ENCODE results near the gene SUFU. TPM values are rescaled to one million over a fixed set of nuclear protein-coding genes. Genes with fewer than 3 reads are reported as not detected.
A peak's percentile ranks its signal among the peaks of the same experiment; 100 is the strongest.
"Not testable (repeated sequence)": the region's sequence is repeated elsewhere in the genome, so short reads cannot be mapped to it uniquely, and the experiment has no call there.

SUFU gene
- total RNA-seq, 2 donors from 2014 or later = 3.1 to 6.6 TPM

DNA sequence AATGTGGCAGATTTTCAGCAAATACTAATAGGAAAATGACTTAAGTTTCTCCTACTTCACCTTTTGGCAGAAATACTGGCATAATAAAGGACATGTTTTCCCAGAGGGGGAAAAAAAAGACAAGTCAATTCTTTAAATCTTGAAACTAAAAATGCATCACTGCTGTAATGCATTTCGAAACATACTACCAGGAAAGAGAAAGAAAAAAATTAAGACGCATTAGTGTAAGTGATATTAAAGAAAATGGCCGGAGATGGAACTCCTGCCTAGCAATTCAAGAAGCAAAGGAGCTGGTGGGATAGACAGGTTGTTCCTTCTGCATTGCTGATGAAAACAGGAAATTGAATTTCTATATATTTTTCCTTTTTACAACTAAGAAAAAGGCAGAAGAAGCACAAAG lies 4.4 kb upstream of the SUFU start:
- no peaks in the 10 kb centered on the region for H3K27me3 ChIP-seq
- WGBS, 2 donors = 80 to 84% methylated on average over 3 of the region's 3 CpGs
- H3K9me3 ChIP-seq = no peaks in the 10 kb centered on the region
- H3K27ac ChIP-seq = no peak overlapping the region
- TF ChIP-seq POLR2A (IDR thresholded peaks at IDR 0.05) = no peak
- TF ChIP-seq, protein P1, sequence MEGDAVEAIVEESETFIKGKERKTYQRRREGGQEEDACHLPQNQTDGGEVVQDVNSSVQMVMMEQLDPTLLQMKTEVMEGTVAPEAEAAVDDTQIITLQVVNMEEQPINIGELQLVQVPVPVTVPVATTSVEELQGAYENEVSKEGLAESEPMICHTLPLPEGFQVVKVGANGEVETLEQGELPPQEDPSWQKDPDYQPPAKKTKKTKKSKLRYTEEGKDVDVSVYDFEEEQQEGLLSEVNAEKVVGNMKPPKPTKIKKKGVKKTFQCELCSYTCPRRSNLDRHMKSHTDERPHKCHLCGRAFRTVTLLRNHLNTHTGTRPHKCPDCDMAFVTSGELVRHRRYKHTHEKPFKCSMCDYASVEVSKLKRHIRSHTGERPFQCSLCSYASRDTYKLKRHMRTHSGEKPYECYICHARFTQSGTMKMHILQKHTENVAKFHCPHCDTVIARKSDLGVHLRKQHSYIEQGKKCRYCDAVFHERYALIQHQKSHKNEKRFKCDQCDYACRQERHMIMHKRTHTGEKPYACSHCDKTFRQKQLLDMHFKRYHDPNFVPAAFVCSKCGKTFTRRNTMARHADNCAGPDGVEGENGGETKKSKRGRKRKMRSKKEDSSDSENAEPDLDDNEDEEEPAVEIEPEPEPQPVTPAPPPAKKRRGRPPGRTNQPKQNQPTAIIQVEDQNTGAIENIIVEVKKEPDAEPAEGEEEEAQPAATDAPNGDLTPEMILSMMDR (IDR thresholded peaks at IDR 0.05) = no peak
- ATAC-seq (no peak), DNase-seq (no peak)
- no peaks in the 10 kb centered on the region for H3K36me3 ChIP-seq (replicated peaks in 1 of 2; ENCODE audit: insufficient read depth in 1 of 2, low read depth in 2 of 2)
- peaks cover 20% of the 10 kb centered on the region for H3K4me1 ChIP-seq
- intact Hi-C loops (cut with DNase I) = no loop called here
- H3K4me3 ChIP-seq = no peak overlapping the region

DNA sequence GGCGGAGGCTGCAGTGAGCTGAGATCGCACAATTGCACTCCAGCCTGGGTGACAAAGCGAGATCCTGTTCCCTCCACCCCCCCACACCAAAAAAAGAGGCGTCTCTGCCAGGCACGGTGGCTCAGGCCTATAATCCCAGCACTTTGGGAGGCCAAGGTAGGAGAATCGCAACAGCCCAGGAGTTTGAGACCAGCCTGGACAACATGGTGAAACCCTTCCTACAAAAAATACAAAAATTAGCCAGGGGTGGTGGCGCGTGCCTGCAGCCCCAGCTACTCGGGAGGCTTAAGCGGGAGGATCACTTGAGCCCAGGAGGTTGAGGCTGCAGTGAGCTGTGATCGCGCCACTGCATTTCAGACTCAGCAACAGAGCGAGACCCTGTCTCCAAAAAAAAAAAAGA lies 3.1 kb upstream of the SUFU start:
- DNase-seq; H3K27me3 ChIP-seq; H3K9me3 ChIP-seq; H3K36me3 ChIP-seq (replicated peaks in 1 of 2; ENCODE audit: insufficient read depth in 1 of 2, low read depth in 2 of 2); H3K4me3 ChIP-seq; ATAC-seq; intact Hi-C loops (cut with DNase I): not testable (repeated sequence)
- WGBS, 2 donors = 93 to 97% methylated on average over 12 to 13 of the region's 13 CpGs
- Histone ChIP-seq H3K27ac (peak overlapping the region in 1 of 4 donors; percentile 90), H3K4me1 (peaks cover 29% of the 10 kb centered on the region)

DNA sequence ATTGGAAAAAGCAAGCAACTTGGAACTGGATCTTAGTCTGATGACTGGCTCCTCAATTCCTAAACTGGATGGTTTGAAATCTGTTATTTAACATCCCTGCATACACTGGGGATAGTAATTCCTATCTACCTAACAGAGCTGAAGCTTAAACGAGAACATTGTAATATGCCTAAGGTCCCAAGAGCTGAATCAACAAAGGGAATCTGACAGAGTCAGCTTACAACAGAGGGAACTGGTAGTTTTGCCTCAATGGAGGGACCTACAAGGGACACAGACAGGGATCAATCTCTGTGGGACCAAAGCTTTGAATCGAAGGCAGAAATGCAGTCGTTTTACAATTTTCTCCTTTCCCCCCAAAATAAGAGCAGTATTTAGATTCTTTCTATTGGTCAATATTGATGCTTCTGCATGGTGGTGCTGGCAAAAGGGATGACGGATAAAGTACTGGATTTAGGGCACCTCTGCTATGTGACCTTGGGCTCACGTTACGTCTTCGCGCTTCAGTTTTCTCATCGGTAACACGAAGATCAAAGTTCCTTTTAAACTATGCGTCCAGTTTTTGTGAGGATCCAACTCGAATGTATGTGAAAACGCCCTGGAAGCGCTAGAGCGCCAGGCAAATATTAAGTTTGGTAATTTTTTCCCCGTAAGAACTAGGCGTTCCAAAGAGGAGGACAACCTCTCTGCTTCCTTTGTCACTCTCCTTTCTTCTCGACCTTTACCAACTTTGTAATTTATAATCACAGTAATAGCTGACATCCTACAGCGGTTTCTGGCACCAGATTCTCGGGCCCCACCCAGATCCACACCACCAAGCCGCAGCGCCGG lies 2.4 kb upstream of the SUFU start:
- no peak for DNase-seq
- intact Hi-C loops (cut with DNase I) = no loop called here

GRCh38 chr10:102502029-102502336 lies 1.8 kb upstream of the SUFU start:
- TF ChIP-seq, protein P1 (IDR thresholded peaks at IDR 0.05) = no peak
- no peak for TF ChIP-seq POLR2A (IDR thresholded peaks at IDR 0.05)
- peak overlapping the region; percentile 73 to 93 (median 90) for H3K27ac ChIP-seq
- ATAC-seq (peak; percentile 81), DNase-seq (peak; percentile 99 to 100 (median 100))
- H3K9me3 ChIP-seq = no peaks in the 10 kb centered on the region
- intact Hi-C loops (cut with DNase I) = no loop called here
- peaks cover 29% of the 10 kb centered on the region for H3K4me1 ChIP-seq
- H3K27me3 ChIP-seq = no peaks in the 10 kb centered on the region
- no peaks in the 10 kb centered on the region for H3K36me3 ChIP-seq (replicated peaks in 1 of 2; ENCODE audit: insufficient read depth in 1 of 2, low read depth in 2 of 2)
- H3K4me3 ChIP-seq = peak overlapping the region; percentile 38 to 97
- WGBS, 2 donors = 0 to 1% methylated on average over 19 of the region's 19 CpGs

More for the DNA sequence above, 2.4 kb upstream of the SUFU start:
- WGBS, 2 donors = 2% methylated on average over 23 of the region's 23 CpGs
- ATAC-seq = no peak
- Histone ChIP-seq H3K27me3 (no peaks in the 10 kb centered on the region), H3K36me3 (replicated peaks in 1 of 2; ENCODE audit: insufficient read depth in 1 of 2, low read depth in 2 of 2) (no peaks in the 10 kb centered on the region), H3K4me1 (peaks cover 29% of the 10 kb centered on the region), H3K27ac (peak overlapping the region; percentile 51 to 93 (median 72)), H3K4me3 (peak overlapping the region; percentile 25 to 48), H3K9me3 (no peaks in the 10 kb centered on the region)
- no peak for TF ChIP-seq POLR2A (IDR thresholded peaks at IDR 0.05)
- TF ChIP-seq, protein P1 (IDR thresholded peaks at IDR 0.05) = no peak

DNA sequence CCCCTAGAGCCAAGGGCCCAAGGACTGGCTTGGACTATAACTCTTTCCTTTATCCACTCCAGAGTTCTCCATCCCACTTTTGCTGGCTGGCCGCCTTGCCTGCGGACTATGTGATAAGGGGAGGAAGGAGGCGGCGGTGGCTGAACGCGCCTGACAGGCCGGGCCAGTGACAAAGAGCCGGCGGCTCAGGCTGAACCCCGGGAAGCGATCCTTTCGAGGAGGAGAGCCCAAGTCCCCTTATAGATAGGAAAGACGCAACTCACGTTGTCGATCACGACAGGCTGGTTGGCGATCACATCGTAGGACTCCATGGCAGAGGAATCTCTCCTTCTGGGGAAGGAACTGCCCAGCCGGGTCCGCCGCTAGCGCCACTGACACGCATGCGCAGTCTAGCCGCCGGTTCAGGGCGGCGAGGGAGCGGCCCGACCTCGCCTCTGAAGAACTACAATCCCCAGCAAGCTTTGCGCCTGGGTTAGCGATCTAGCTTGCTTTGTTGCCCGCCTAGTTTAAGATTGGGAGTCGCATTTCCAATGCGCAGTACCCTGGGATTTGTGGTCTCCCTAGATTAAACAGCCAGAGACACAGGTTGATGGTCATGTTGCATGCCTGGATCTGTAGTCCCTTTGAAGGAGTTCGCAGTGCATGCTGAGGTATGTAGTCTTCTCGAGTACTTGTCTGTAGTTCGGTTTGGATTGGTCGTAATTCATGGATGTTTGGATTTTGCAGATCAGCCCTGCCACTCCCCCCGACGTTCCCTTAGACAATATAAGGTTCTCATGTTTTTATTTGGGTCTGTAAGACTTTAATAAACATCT lies 1.2 kb upstream of the SUFU start, which contains the start of gene ACTR1A:
ACTR1A (minus strand) TSS at position 376 of the 815 bp plus-strand sequence; CDS start at position 311, 65 bp downstream.
- peak; percentile 97 to 99 (median 98) for DNase-seq
- no peaks in the 10 kb centered on the region for H3K36me3 ChIP-seq (replicated peaks in 1 of 2; ENCODE audit: insufficient read depth in 1 of 2, low read depth in 2 of 2)
- intact Hi-C loops (cut with DNase I) = no loop called here
- H3K4me3 ChIP-seq = peak within 1 kb of the TSS; percentile 38 to 97
- TF ChIP-seq POLR2A (IDR thresholded peaks at IDR 0.05) = peak in 2 of 3 donors; percentile 73 to 79
- TF ChIP-seq, protein P1 (IDR thresholded peaks at IDR 0.05) = peak in 2 of 7 experiments; percentile 12 to 23
- 0 to 1% methylated on average over 19 to 42 of the region's 42 CpGs for WGBS, 2 donors
- no peaks in the 10 kb centered on the region for H3K27me3 ChIP-seq
- H3K9me3 ChIP-seq = no peaks in the 10 kb centered on the region
- H3K27ac ChIP-seq = peak within 1 kb of the TSS; percentile 73 to 93 (median 90)
- peaks cover 29% of the 10 kb centered on the region for H3K4me1 ChIP-seq
- peak; percentile 82 for ATAC-seq
